OCI-LY3 (cell line): ENCODE results near the gene APBB3.

Source experiments
- H2AFZ ChIP-seq: fragments of 200-600, 300-600 bp; shearing (Covaris generic); 2 replicates; pipeline ENCODE4 v1.6.0; 2014; ENCODE audit warnings: antibody characterized with exemption, low read depth, low read length
- H3K27ac ChIP-seq: fragments of 200-600, 300-600 bp; sonication (generic); 2 replicates; pipeline ENCODE4 v1.5.1; 2014; ENCODE audit warnings: mild to moderate bottlenecking, low read length, moderate library complexity, mixed read lengths
- H3K27me3 ChIP-seq: fragments of 200-600, 300-600 bp; sonication (generic); 2 replicates; pipeline ENCODE4 v1.6.1; 2014; ENCODE audit warnings: low read depth, low read length, mixed read lengths
- H3K36me3 ChIP-seq: fragments of 200-600, 300-600 bp; sonication (generic); replicated peaks from 2 replicates; pipeline ENCODE3; 2014; ENCODE audit warnings: low read depth, low read length, mixed read lengths
- H3K4me1 ChIP-seq: fragments of 300-600, 200-600 bp; sonication (generic); 2 replicates; pipeline ENCODE4 v1.6.1; 2014; ENCODE audit warnings: low read length, mixed read lengths
- H3K4me2 ChIP-seq: fragments of 200-600, 300-600 bp; sonication (generic); 2 replicates; pipeline ENCODE4 v1.6.1; 2014; ENCODE audit warnings: low read length, mixed read lengths
- H3K4me3 ChIP-seq: fragments of 300-600, 200-600 bp; sonication (generic); 2 replicates; pipeline ENCODE4 v1.5.1; 2014; ENCODE audit warnings: antibody characterized with exemption, mild to moderate bottlenecking, low read length, moderate library complexity
- H3K79me2 ChIP-seq: fragments of 300-600, 200-600 bp; shearing (Covaris generic); 2 replicates; pipeline ENCODE4 v1.6.1; 2014; ENCODE audit warnings: mild to moderate bottlenecking, low read length, mixed read lengths
- H3K9ac ChIP-seq: fragments of 300-600, 200-600 bp; shearing (Covaris generic); 2 replicates; pipeline ENCODE4 v1.6.0; 2014; ENCODE audit warnings: mild to moderate bottlenecking, low read length, moderate library complexity
- H3K9me3 ChIP-seq: fragments of 200-600, 300-600 bp; shearing (Covaris generic); 2 replicates; pipeline ENCODE4 v1.6.1; 2014; ENCODE audit warnings: low read length, mixed read lengths; ENCODE audit not compliant: insufficient read depth
- H4K20me1 ChIP-seq: fragments of 200-600, 300-600 bp; sonication (generic); 2 replicates; pipeline ENCODE4 v1.6.1; 2016; ENCODE audit warnings: low read length, mixed read lengths; ENCODE audit not compliant: insufficient read depth
- CTCF ChIP-seq: fragments of 200-600, 300-600 bp; sonication (generic); IDR thresholded peaks from 2 replicates; pipeline ENCODE4 v1.5.1; 2014; ENCODE audit warnings: antibody characterized with exemption, low read length, low read depth
- EZH2phosphoT487 ChIP-seq: fragments of 200-600 bp; shearing (Covaris generic); IDR thresholded peaks from 2 replicates; pipeline ENCODE4 v1.6.1; 2018; ENCODE audit warnings: antibody characterized with exemption, mixed run types, low read depth

Gene APBB3

DNA sequence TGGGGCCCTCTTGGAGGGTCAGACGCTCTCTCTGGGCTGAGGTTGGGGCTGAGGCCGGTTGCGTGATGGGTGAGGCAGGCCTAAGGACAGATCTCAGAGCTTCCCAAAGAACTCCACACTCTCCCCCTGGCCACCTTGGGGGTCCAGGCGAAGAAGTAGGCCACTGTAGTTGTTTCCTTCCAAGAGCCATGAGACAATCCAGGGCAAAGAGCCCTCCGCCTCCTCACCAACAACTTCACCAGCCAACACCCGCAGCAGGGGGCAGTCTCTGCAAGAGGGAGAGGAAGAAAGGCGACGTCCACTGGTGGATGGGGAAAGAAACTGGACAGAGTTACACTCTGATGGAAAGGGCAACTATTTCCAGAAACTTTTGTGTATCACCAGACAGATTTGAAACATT is 10.9 kb upstream of the APBB3 start:
- no peak overlapping the region for H3K27ac ChIP-seq
- H3K27me3 ChIP-seq = no peaks in the 10 kb centered on the region
- H3K79me2 ChIP-seq = no peaks in the 10 kb centered on the region
- H3K4me3 ChIP-seq = no peak overlapping the region
- no peak for TF ChIP-seq CTCF
- no peak for TF ChIP-seq EZH2phosphoT487
- no peaks in the 10 kb centered on the region for H4K20me1 ChIP-seq
- no peak overlapping the region for H2AFZ ChIP-seq
- H3K9me3 ChIP-seq = no peaks in the 10 kb centered on the region
- no peaks in the 10 kb centered on the region for H3K36me3 ChIP-seq
- no peaks in the 10 kb centered on the region for H3K4me1 ChIP-seq
- no peak overlapping the region for H3K4me2 ChIP-seq
- no peak overlapping the region for H3K9ac ChIP-seq

DNA sequence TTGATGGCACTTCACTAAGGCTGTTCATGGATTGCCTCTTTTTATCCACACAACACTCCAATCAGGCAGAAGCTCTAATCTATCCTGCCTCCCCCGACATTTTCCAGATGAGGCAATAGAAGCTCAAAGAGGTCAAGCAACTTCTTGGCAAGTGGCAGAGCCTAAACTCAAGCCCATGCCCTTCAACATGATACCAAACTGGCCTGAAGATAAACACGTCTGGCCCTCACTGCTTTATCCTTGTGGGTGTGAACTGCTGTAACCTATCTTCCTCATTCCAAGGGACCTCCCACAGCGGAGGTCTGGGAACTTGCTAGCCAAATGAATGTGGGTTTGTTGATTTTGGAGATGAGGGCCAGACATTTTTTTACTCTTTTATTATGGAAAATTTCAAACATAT is 9.8 kb upstream of the APBB3 start:
- Histone ChIP-seq H3K4me2 (no peak overlapping the region), H3K79me2 (no peaks in the 10 kb centered on the region), H3K36me3 (no peaks in the 10 kb centered on the region), H3K4me1 (peaks cover 8% of the 10 kb centered on the region), H2AFZ (no peak overlapping the region), H3K9me3 (no peaks in the 10 kb centered on the region), H3K27me3 (no peaks in the 10 kb centered on the region), H3K9ac (no peak overlapping the region), H4K20me1 (no peaks in the 10 kb centered on the region), H3K4me3 (no peak overlapping the region), H3K27ac (no peak overlapping the region)
- TF ChIP-seq EZH2phosphoT487 = no peak
- no peak for TF ChIP-seq CTCF

- H3K27ac ChIP-seq = no peak overlapping the region
- H3K9me3 ChIP-seq = no peaks in the 10 kb centered on the region
- H3K27me3 ChIP-seq = no peaks in the 10 kb centered on the region
- no peak overlapping the region for H2AFZ ChIP-seq
- no peaks in the 10 kb centered on the region for H3K79me2 ChIP-seq
- H3K4me2 ChIP-seq = no peak overlapping the region
- no peaks in the 10 kb centered on the region for H4K20me1 ChIP-seq
- TF ChIP-seq CTCF = no peak
- TF ChIP-seq EZH2phosphoT487 = no peak
- H3K36me3 ChIP-seq = no peaks in the 10 kb centered on the region
- H3K9ac ChIP-seq = no peak overlapping the region
- H3K4me3 ChIP-seq = no peak overlapping the region
- peaks cover 12% of the 10 kb centered on the region for H3K4me1 ChIP-seq
These were observed 9.3 kb upstream of the APBB3 start for GRCh38 chr5:140573683-140574082.

DNA sequence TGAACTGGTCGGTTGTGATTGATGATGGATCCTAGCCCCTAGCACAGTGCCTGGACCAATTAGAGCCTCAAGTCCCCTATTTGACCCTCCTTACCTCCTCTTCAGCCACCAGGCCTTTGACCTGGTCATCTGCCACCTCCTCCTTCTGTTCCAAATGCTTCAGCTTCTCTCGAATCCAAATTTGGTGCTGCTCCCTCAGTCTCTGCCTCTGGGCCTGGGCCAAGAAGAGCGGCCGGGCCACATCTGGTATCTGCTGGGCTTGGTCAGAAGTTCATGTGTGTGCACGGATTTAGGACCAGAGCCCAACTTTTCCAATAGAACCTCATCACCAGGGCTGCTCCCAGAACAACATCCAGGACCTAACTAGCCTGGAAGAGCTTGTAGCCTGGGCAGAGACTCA is 6.7 kb upstream of the APBB3 start:
- H3K36me3 ChIP-seq = no peaks in the 10 kb centered on the region
- peaks cover 17% of the 10 kb centered on the region for H3K4me1 ChIP-seq
- no peak overlapping the region for H2AFZ ChIP-seq
- no peaks in the 10 kb centered on the region for H3K27me3 ChIP-seq
- no peaks in the 10 kb centered on the region for H3K9me3 ChIP-seq
- no peaks in the 10 kb centered on the region for H4K20me1 ChIP-seq
- H3K9ac ChIP-seq = no peak overlapping the region
- H3K4me2 ChIP-seq = no peak overlapping the region
- TF ChIP-seq CTCF = no peak
- TF ChIP-seq EZH2phosphoT487 = no peak
- peaks cover 6% of the 10 kb centered on the region for H3K79me2 ChIP-seq
- no peak overlapping the region for H3K27ac ChIP-seq
- no peak overlapping the region for H3K4me3 ChIP-seq
